ENCODE measurements around the gene GNA12.

GNA12 gene

DNA sequence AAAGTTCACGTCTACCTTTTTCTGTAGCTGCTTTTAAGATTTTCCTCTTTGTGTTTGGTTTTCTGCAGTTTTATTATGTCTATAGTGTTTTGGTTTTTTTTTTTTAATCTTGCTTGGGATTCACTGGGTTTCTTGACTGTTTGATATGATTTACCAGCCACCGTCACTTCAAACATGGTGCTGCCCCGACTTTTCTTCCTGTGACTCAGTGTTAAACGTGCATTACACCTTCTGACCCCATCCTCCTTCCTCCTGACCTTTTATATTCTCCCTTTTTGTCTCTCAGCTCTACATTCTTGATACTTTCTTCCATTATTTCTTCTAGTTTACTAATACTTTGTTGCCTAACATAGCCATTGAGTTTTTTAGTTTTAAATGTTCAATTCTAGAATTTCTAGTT is 61.5 kb downstream of the GNA12 start:
- H3K4me3 ChIP-seq (ENCODE audit: severe bottlenecking): no peak overlapping the region
- DNase-seq (ENCODE audit: low spot score): no peak
- H3K36me3 ChIP-seq (ENCODE audit: low read depth): peaks cover 15% of the 10 kb centered on the region; the same call in 1 of the 2 replicates
- H3K9me3 ChIP-seq (ENCODE audit: severe bottlenecking): no peaks in the 10 kb centered on the region
- TF ChIP-seq, protein P1, sequence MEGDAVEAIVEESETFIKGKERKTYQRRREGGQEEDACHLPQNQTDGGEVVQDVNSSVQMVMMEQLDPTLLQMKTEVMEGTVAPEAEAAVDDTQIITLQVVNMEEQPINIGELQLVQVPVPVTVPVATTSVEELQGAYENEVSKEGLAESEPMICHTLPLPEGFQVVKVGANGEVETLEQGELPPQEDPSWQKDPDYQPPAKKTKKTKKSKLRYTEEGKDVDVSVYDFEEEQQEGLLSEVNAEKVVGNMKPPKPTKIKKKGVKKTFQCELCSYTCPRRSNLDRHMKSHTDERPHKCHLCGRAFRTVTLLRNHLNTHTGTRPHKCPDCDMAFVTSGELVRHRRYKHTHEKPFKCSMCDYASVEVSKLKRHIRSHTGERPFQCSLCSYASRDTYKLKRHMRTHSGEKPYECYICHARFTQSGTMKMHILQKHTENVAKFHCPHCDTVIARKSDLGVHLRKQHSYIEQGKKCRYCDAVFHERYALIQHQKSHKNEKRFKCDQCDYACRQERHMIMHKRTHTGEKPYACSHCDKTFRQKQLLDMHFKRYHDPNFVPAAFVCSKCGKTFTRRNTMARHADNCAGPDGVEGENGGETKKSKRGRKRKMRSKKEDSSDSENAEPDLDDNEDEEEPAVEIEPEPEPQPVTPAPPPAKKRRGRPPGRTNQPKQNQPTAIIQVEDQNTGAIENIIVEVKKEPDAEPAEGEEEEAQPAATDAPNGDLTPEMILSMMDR (IDR thresholded peaks at IDR 0.05; ENCODE audit: poor library complexity, severe bottlenecking): no peak
- H3K4me1 ChIP-seq (ENCODE audit: insufficient read depth, poor library complexity, severe bottlenecking): no peaks in the 10 kb centered on the region
- ATAC-seq (ENCODE audit: low read depth): no peak
- no peak overlapping the region for H3K27ac ChIP-seq (ENCODE audit: poor library complexity, severe bottlenecking)
- no peaks in the 10 kb centered on the region for H3K27me3 ChIP-seq (ENCODE audit: insufficient read depth, poor library complexity, severe bottlenecking)

DNA sequence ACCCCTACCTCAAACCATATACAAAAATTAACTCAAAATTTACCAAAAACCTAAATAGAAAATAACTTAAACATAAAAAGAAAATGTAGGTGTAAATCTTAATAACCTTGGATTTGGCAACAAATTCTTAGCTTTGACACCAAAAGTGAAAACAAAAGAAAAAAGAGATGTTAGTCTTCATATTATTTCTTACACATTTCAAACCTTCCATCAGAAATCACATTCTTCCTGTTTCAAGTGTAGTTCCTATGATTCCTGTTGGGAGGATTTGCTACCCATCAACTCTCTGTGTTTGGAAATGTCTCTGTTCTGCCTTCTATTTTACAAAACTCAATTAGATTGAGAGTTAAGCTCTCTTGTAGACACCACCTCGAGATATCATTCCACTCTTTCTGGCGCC is 62.0 kb downstream of the GNA12 start:
- ATAC-seq (ENCODE audit: low read depth) (no peak), DNase-seq (ENCODE audit: low spot score) (no peak)
- no peaks in the 10 kb centered on the region for H3K4me1 ChIP-seq (ENCODE audit: insufficient read depth, poor library complexity, severe bottlenecking)
- H3K27ac ChIP-seq (ENCODE audit: poor library complexity, severe bottlenecking): no peak overlapping the region
- H3K4me3 ChIP-seq (ENCODE audit: severe bottlenecking): no peak overlapping the region
- peaks cover 17% of the 10 kb centered on the region; the same call in 1 of the 2 replicates for H3K36me3 ChIP-seq (ENCODE audit: low read depth)
- no peaks in the 10 kb centered on the region for H3K27me3 ChIP-seq (ENCODE audit: insufficient read depth, poor library complexity, severe bottlenecking)
- no peaks in the 10 kb centered on the region for H3K9me3 ChIP-seq (ENCODE audit: severe bottlenecking)
- TF ChIP-seq, protein P1 (IDR thresholded peaks at IDR 0.05; ENCODE audit: poor library complexity, severe bottlenecking): no peak

DNA sequence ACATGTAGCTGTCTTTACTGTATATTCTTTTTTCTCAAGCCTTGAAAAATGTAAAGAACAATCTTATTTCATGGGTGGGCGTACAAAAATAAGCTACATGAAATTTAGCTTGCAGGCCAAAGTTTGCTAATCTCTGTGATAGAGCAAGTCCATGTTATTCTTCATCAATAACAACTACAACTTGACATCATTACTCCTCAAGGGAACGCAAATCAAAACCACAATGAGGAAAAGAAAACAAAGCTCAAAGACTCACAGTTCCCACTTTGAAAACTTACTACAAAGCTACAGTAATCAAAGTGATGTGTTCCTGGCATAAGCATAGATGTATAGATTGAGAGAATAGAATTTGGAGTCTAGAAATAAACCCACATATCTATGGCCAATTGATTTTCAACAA is 62.5 kb downstream of the GNA12 start:
- Histone ChIP-seq H3K4me1 (ENCODE audit: insufficient read depth, poor library complexity, severe bottlenecking) (no peaks in the 10 kb centered on the region), H3K27ac (ENCODE audit: poor library complexity, severe bottlenecking) (no peak overlapping the region), H3K36me3 (ENCODE audit: low read depth) (peaks cover 19% of the 10 kb centered on the region; the same call in 1 of the 2 replicates), H3K4me3 (ENCODE audit: severe bottlenecking) (no peak overlapping the region), H3K9me3 (ENCODE audit: severe bottlenecking) (no peaks in the 10 kb centered on the region), H3K27me3 (ENCODE audit: insufficient read depth, poor library complexity, severe bottlenecking) (no peaks in the 10 kb centered on the region)
- ATAC-seq (ENCODE audit: low read depth) (no peak), DNase-seq (ENCODE audit: low spot score) (no peak)
- TF ChIP-seq, protein P1 (IDR thresholded peaks at IDR 0.05; ENCODE audit: poor library complexity, severe bottlenecking): no peak

- ATAC-seq (ENCODE audit: low read depth): no peak
- H3K9me3 ChIP-seq (ENCODE audit: severe bottlenecking): no peaks in the 10 kb centered on the region
- no peak overlapping the region for H3K27ac ChIP-seq (ENCODE audit: poor library complexity, severe bottlenecking)
- TF ChIP-seq, protein P1 (IDR thresholded peaks at IDR 0.05; ENCODE audit: poor library complexity, severe bottlenecking): no peak
- no peaks in the 10 kb centered on the region for H3K4me1 ChIP-seq (ENCODE audit: insufficient read depth, poor library complexity, severe bottlenecking)
- DNase-seq (ENCODE audit: low spot score): no peak
- H3K4me3 ChIP-seq (ENCODE audit: severe bottlenecking): no peak overlapping the region
- no peaks in the 10 kb centered on the region for H3K27me3 ChIP-seq (ENCODE audit: insufficient read depth, poor library complexity, severe bottlenecking)
- H3K36me3 ChIP-seq (ENCODE audit: low read depth): peaks cover 10% of the 10 kb centered on the region; the same call in 1 of the 2 replicates
Measured at GRCh38 chr7:2779051-2779450, 65.1 kb downstream of the GNA12 start.

- H3K27me3 ChIP-seq (ENCODE audit: insufficient read depth, poor library complexity, severe bottlenecking): no peaks in the 10 kb centered on the region
- peaks cover 11% of the 10 kb centered on the region; the same call in 1 of the 2 replicates for H3K36me3 ChIP-seq (ENCODE audit: low read depth)
- TF ChIP-seq, protein P1 (IDR thresholded peaks at IDR 0.05; ENCODE audit: poor library complexity, severe bottlenecking): no peak
- no peaks in the 10 kb centered on the region for H3K4me1 ChIP-seq (ENCODE audit: insufficient read depth, poor library complexity, severe bottlenecking)
- ATAC-seq (ENCODE audit: low read depth) (no peak), DNase-seq (ENCODE audit: low spot score) (no peak)
- no peak overlapping the region for H3K4me3 ChIP-seq (ENCODE audit: severe bottlenecking)
- no peak overlapping the region for H3K27ac ChIP-seq (ENCODE audit: poor library complexity, severe bottlenecking)
- no peaks in the 10 kb centered on the region for H3K9me3 ChIP-seq (ENCODE audit: severe bottlenecking)
Measured at GRCh38 chr7:2777898-2778535, 66.1 kb downstream of the GNA12 start.

Measured in RWPE2 (cell line).